H1 (cell line): ENCODE measurements around the gene XPNPEP3. TPM values are rescaled to one million over a fixed set of nuclear protein-coding genes. Genes with fewer than 3 reads are reported as not detected.

Source experiments
- CTCF ChIA-PET: fragments of 300-600 bp; sonication (Branson Sonifier 250); formaldehyde crosslinking; loops from one replicate; lab custom pipeline; 2021; ENCODE audit not compliant: partially characterized antibody; lab: Charles Lee
- POLR2A ChIA-PET: fragments of 300-600 bp; sonication (Branson Sonifier 250); formaldehyde crosslinking; loops from one replicate; lab custom pipeline; 2021; ENCODE audit warnings: inconsistent platforms; ENCODE audit not compliant: partially characterized antibody; lab: Charles Lee
- DNase-seq, 2 experiments: peaks; one replicate each; pipeline versions ENCODE4 v3.0.0 to v3.0.0-alpha.2; 2010 to 2022; ENCODE audit warnings: low spot score in 2 of 2, low read depth in 1 of 2, mixed read lengths in 1 of 2
- FAIRE-seq: peaks from 2 replicates; lab custom pipeline; 2011; peaks lifted over from hg19 to GRCh38; lab: Jason Lieb, UNC
- H2AFZ ChIP-seq: 2 replicates; pipeline ENCODE4 v1.8.1; 2012; ENCODE audit warnings: low read length, inconsistent platforms
- H2AK5ac ChIP-seq: 2 replicates; pipeline ENCODE4 v1.6.1; 2013; ENCODE audit warnings: low read depth, low read length
- H2BK120ac ChIP-seq: replicated peaks from 2 replicates; pipeline ENCODE3; 2013; ENCODE audit warnings: low read depth, low read length, inconsistent platforms
- H2BK12ac ChIP-seq: 2 replicates; pipeline ENCODE4 v1.6.1; 2013; ENCODE audit warnings: low read depth, low read length
- H2BK15ac ChIP-seq: 2 replicates; pipeline ENCODE4 v1.6.1; 2013; ENCODE audit warnings: low read length
- H2BK20ac ChIP-seq: 2 replicates; pipeline ENCODE4 v1.6.1; 2013; ENCODE audit warnings: low read length
- H2BK5ac ChIP-seq: 2 replicates; pipeline ENCODE4 v1.6.1; 2013; ENCODE audit warnings: low read depth, low read length
- H3K14ac ChIP-seq: 2 replicates; pipeline ENCODE4 v1.6.1; 2013; ENCODE audit warnings: inconsistent platforms; ENCODE audit not compliant: insufficient read length
- H3K18ac ChIP-seq: 2 replicates; pipeline ENCODE4 v1.6.1; 2013; ENCODE audit warnings: low read length; ENCODE audit errors: extremely low read depth
- H3K23ac ChIP-seq: 2 replicates; pipeline ENCODE4 v1.6.1; 2013; ENCODE audit warnings: inconsistent platforms; ENCODE audit not compliant: insufficient read length
- H3K23me2 ChIP-seq: 2 replicates; pipeline ENCODE4 v1.6.1; 2013; ENCODE audit warnings: low read depth, low read length
- H3K27ac ChIP-seq: 2 replicates; pipeline ENCODE4 v1.6.1; 2011; ENCODE audit warnings: low read depth, low read length, inconsistent platforms
- H3K27me3 ChIP-seq, 4 experiments: replicated peaks in 1 of 4; 1 replicate in 1 of 4; 2 replicates in 3 of 4; pipeline versions ENCODE4 v1.6.1 to v1.8.1; 2011 to 2013; ENCODE audit warnings: low read length in 3 of 4, mild to moderate bottlenecking in 3 of 4, inconsistent platforms in 2 of 4, mixed read lengths in 2 of 4, moderate library complexity in 1 of 4; ENCODE audit not compliant: control insufficient read depth in 3 of 4, insufficient read depth in 3 of 4; ENCODE audit errors: extremely low read depth in 1 of 4
- H3K36me3 ChIP-seq, 4 experiments: 2 replicates each; pipeline versions ENCODE4 v1.6.1 to v1.8.1; 2011 to 2013; ENCODE audit warnings: mild to moderate bottlenecking in 4 of 4, low read length in 3 of 4, moderate library complexity in 2 of 4, control low read depth in 1 of 4, inconsistent platforms in 1 of 4; ENCODE audit not compliant: insufficient read depth in 4 of 4, control insufficient read depth in 2 of 4
- H3K4ac ChIP-seq: replicated peaks from 2 replicates; pipeline ENCODE3; 2013; ENCODE audit warnings: low read length, low read depth, mixed read lengths, inconsistent platforms; ENCODE audit not compliant: insufficient read length
- H3K4me1 ChIP-seq, 4 experiments: replicated peaks in 1 of 4; 1 replicate in 1 of 4; 2 replicates in 3 of 4; pipeline versions ENCODE4 v1.6.1 to v1.8.1; 2011 to 2013; ENCODE audit warnings: low read length in 3 of 4, inconsistent platforms in 2 of 4, mixed read lengths in 1 of 4; ENCODE audit not compliant: insufficient read depth in 4 of 4, control insufficient read depth in 3 of 4
- H3K4me2 ChIP-seq, 2 experiments: 2 replicates each; pipeline versions ENCODE4 v1.6.1 to v1.8.1; 2011 to 2013; ENCODE audit warnings: low read depth in 2 of 2, low read length in 2 of 2, control low read depth in 1 of 2, inconsistent platforms in 1 of 2, mild to moderate bottlenecking in 1 of 2; ENCODE audit not compliant: insufficient read depth in 1 of 2
- H3K4me3 ChIP-seq, 4 experiments: fragments of 200-600, 300-600 bp in 1 of 4; sonication (generic), shearing (Covaris generic), sonication (Bioruptor Twin) in 1 of 4; 2 replicates each; pipeline versions ENCODE4 v1.5.1 to v1.8.1; 2011 to 2016; ENCODE audit warnings: low read length in 4 of 4, low read depth in 3 of 4, control low read depth in 2 of 4, inconsistent platforms in 2 of 4, mild to moderate bottlenecking in 2 of 4, mixed read lengths in 1 of 4, moderate library complexity in 1 of 4; ENCODE audit not compliant: insufficient read depth in 2 of 4; ENCODE audit errors: extremely low read depth in 1 of 4
- H3K56ac ChIP-seq: replicated peaks from 2 replicates; pipeline ENCODE3; 2013; ENCODE audit warnings: low read depth, mild to moderate bottlenecking, mixed read lengths, low read length, inconsistent platforms; ENCODE audit not compliant: insufficient read length
- H3K79me1 ChIP-seq: 2 replicates; pipeline ENCODE4 v1.6.1; 2013; ENCODE audit warnings: low read depth, low read length, control low read depth
- H3K79me2 ChIP-seq, 2 experiments: 2 replicates each; pipeline versions ENCODE4 v1.6.1 to v1.8.1; 2012 to 2013; ENCODE audit warnings: low read length in 2 of 2, mild to moderate bottlenecking in 2 of 2, inconsistent platforms in 1 of 2; ENCODE audit not compliant: insufficient read depth in 2 of 2, control insufficient read depth in 1 of 2
- H3K9ac ChIP-seq, 4 experiments: replicated peaks in 1 of 4; 1 replicate in 1 of 4; 2 replicates in 3 of 4; pipeline versions ENCODE4 v1.6.1 to v1.8.1; 2011 to 2013; ENCODE audit warnings: low read depth in 3 of 4, low read length in 3 of 4, control low read depth in 2 of 4, mild to moderate bottlenecking in 2 of 4, moderate library complexity in 2 of 4, inconsistent platforms in 1 of 4; ENCODE audit errors: extremely low read depth in 1 of 4
- H3K9me3 ChIP-seq, 2 experiments: 2 replicates each; pipeline versions ENCODE4 v1.6.1 to v1.8.1; 2012 to 2013; ENCODE audit warnings: mild to moderate bottlenecking in 2 of 2, moderate library complexity in 2 of 2, control low read depth in 1 of 2, inconsistent platforms in 1 of 2, low read depth in 1 of 2, low read length in 1 of 2, mixed read lengths in 1 of 2; ENCODE audit not compliant: insufficient read depth in 2 of 2
- H4K20me1 ChIP-seq, 2 experiments: replicated peaks in 1 of 2; 2 replicates each; pipeline versions ENCODE3 to v1.8.1; 2011 to 2013; ENCODE audit warnings: inconsistent platforms in 2 of 2, low read length in 2 of 2, mild to moderate bottlenecking in 1 of 2; ENCODE audit not compliant: insufficient read depth in 2 of 2, control insufficient read depth in 1 of 2
- H4K5ac ChIP-seq: 2 replicates; pipeline ENCODE4 v1.6.1; 2013; ENCODE audit warnings: low read length, low read depth, mixed read lengths, inconsistent platforms; ENCODE audit not compliant: insufficient read length
- H4K8ac ChIP-seq: 2 replicates; pipeline ENCODE4 v1.8.0; 2013; ENCODE audit warnings: mild to moderate bottlenecking, moderate library complexity, low read length, inconsistent platforms; ENCODE audit not compliant: insufficient read depth; ENCODE audit errors: extremely low read depth
- H4K91ac ChIP-seq: replicated peaks from 2 replicates; pipeline ENCODE3; 2013; ENCODE audit warnings: low read length, mixed read lengths, inconsistent platforms; ENCODE audit not compliant: insufficient read length
- ATF3 ChIP-seq: IDR thresholded peaks from 2 replicates; pipeline ENCODE4 v1.6.1; 2011; ENCODE audit warnings: low read depth, mild to moderate bottlenecking, low read length; ENCODE audit not compliant: insufficient read depth
- BRCA1 ChIP-seq: IDR thresholded peaks from 2 replicates; pipeline ENCODE4 v1.6.1; 2012; ENCODE audit warnings: low read depth, low read length, improper control_type of control experiment
- CEBPB ChIP-seq: IDR thresholded peaks from 2 replicates; pipeline ENCODE4 v1.6.1; 2012; ENCODE audit warnings: low read depth, low read length
- E2F6 ChIP-seq: IDR thresholded peaks from 2 replicates; pipeline ENCODE4 v1.6.1; 2012; ENCODE audit warnings: inconsistent platforms
- GTF2F1 ChIP-seq: IDR thresholded peaks from 2 replicates; pipeline ENCODE4 v1.6.1; 2012; ENCODE audit warnings: low read depth, low read length, improper control_type of control experiment, borderline replicate concordance
- KDM1A ChIP-seq: fragments of 200-600, 300-600 bp; sonication (generic); IDR thresholded peaks from 2 replicates; pipeline ENCODE4 v1.7.1; 2016; ENCODE audit warnings: mild to moderate bottlenecking, low read length, borderline replicate concordance
- KDM4A ChIP-seq: IDR thresholded peaks from one replicate; pipeline ENCODE4 v1.7.1; 2012; ENCODE audit warnings: low read depth, mild to moderate bottlenecking, moderate library complexity, low read length, inconsistent platforms; ENCODE audit not compliant: severe bottlenecking
- SIN3A ChIP-seq, 2 experiments: IDR thresholded peaks in 1 of 2; conservative IDR thresholded peaks in 1 of 2; 2 replicates each; pipeline ENCODE4 v1.6.1; 2011 to 2012; ENCODE audit warnings: low read length in 2 of 2, improper control_type of control experiment in 1 of 2, low read depth in 1 of 2, mild to moderate bottlenecking in 1 of 2
- SIRT6 ChIP-seq: IDR thresholded peaks from one replicate; pipeline ENCODE4 v1.7.1; 2012; ENCODE audit warnings: low read length, inconsistent platforms
- SP1 ChIP-seq: IDR thresholded peaks from 2 replicates; pipeline ENCODE4 v1.6.1; 2011; ENCODE audit warnings: low read depth, low read length
- WGBS, 2 experiments: shearing (Covaris generic) in 1 of 2; methylation state at CpG; one replicate each; pipeline versions ENCODE4 v1.1.6 to v1.1.7; 2013 to 2015; ENCODE audit warnings: low lambda C conversion rate in 2 of 2, mixed read lengths in 2 of 2, inconsistent platforms in 1 of 2, low coverage in 1 of 2, missing lambda C conversion rate in 1 of 2; ENCODE audit not compliant: insufficient replicate concordance in 2 of 2, insufficient coverage in 1 of 2, insufficient read length in 1 of 2; ENCODE audit errors: extremely low coverage in 1 of 2, missing lambda C conversion rate in 1 of 2; 5-methylcytosine and 5-hydroxymethylcytosine counted together
- polyA plus RNA-seq, 7 experiments: library from polyadenylated mRNA; depleted of rRNA in 3 of 7; stranded (reverse) in 5 of 7; unstranded in 2 of 7; fragments of >200 nt in 5 of 7; fragments of 200-250 nt in 2 of 7; gene quantifications; 1 replicate in 5 of 7; 2 replicates in 1 of 7; 4 replicates in 1 of 7; pipeline versions ENCODE4 v1.2.1 to v1.2.3, GENCODE V29; 2011 to 2013; ENCODE audit warnings: missing spikeins in 2 of 7, mixed read lengths in 2 of 7
- total RNA-seq: library from RNA; stranded (reverse); fragmentation: NEBNext Ultra II Directional; extraction: Animal tissue kit (Norgen Biotek cat#: 25700); gene quantifications from 2 replicates; pipeline ENCODE4 v1.2.1, GENCODE V29; 2021

The XPNPEP3 gene
- total and polyA plus RNA-seq, 2 of the 8 experiments (the other 6 are each of a cell fraction or from before 2014, with no cell fraction given), result 25.8 to 29.2 TPM

DNA sequence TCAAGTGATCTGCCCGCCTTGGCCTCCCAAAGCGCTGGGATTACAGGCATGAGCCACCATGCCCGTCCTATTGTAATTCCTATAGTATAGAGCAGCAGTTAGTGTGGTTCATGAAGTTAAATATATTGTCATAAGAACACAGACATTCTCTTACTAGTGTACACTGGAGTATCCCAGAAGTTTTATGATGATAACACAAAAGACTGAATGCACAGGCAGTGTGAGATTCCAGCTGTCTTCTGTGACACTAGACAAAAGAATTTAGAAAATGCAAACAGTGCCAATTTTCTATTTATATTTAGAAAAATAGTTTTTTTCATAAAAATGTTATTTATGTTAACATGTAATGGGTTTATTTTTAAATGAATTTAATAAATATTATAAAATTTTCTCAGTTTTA is 54.8 kb downstream of the XPNPEP3 start:
- no peaks in the 10 kb centered on the region for H3K79me2 ChIP-seq
- no peak overlapping the region for H4K5ac ChIP-seq
- H3K4ac ChIP-seq, result no peak overlapping the region
- H3K4me1 ChIP-seq, result peaks cover 0 to 3% (median 0%) of the 10 kb centered on the region in 4 experiments; a peak in 1 of 7 replicates
- no peak overlapping the region for H4K8ac ChIP-seq
- no peaks in the 10 kb centered on the region for H3K79me1 ChIP-seq
- WGBS, 2 experiments, result 94% methylated on average over 3 of the region's 3 CpGs; no CpG with 5 or more reads in 1 of the 2 experiments
- no peak overlapping the region for H4K91ac ChIP-seq
- no peak overlapping the region for H3K27ac ChIP-seq
- no peaks in the 10 kb centered on the region for H3K27me3 ChIP-seq
- H3K23ac ChIP-seq, result no peak overlapping the region
- H3K36me3 ChIP-seq, result peaks cover 0 to 30% (median 3%) of the 10 kb centered on the region in 4 experiments; a peak in 3 of 8 replicates
- H2BK15ac ChIP-seq, result no peak overlapping the region
- no peak overlapping the region for H3K18ac ChIP-seq
- ChIA-PET CTCF (no interaction called here), POLR2A (no interaction called here)
- H2BK120ac ChIP-seq, result no peak overlapping the region
- no peak overlapping the region for H3K9ac ChIP-seq
- H3K4me3 ChIP-seq, result no peak overlapping the region
- H3K4me2 ChIP-seq, result no peak overlapping the region
- DNase-seq (no peak), FAIRE-seq (no peak)
- H2AFZ ChIP-seq, result no peak overlapping the region
- no peaks in the 10 kb centered on the region for H3K9me3 ChIP-seq
- no peaks in the 10 kb centered on the region for H4K20me1 ChIP-seq
- H3K23me2 ChIP-seq, result no peaks in the 10 kb centered on the region
- H2BK5ac ChIP-seq, result no peak overlapping the region
- H2BK20ac ChIP-seq, result no peak overlapping the region
- H3K14ac ChIP-seq, result no peak overlapping the region
- H2BK12ac ChIP-seq, result no peak overlapping the region
- no peak overlapping the region for H3K56ac ChIP-seq
- no peak overlapping the region for H2AK5ac ChIP-seq
- no peak for TF ChIP-seq SIRT6
- TF ChIP-seq KDM1A, result no peak
- TF ChIP-seq GTF2F1, result no peak
- no peak for TF ChIP-seq ATF3
- no peak for TF ChIP-seq SIN3A (conservative IDR thresholded peaks at IDR 0.05 in 1 of 2, IDR thresholded peaks at IDR 0.05 in 1 of 2; ENCODE audit: low read depth in 1 of 2, low read length in 2 of 2)
- TF ChIP-seq CEBPB, result no peak
- no peak for TF ChIP-seq SP1
- no peak for TF ChIP-seq BRCA1
- no peak for TF ChIP-seq E2F6
- no peak for TF ChIP-seq KDM4A
